Mesendoderm (in vitro differentiated cells): Measurements from ENCODE around the gene JPH3.

Experiments used
- DNase-seq: peaks from one replicate; pipeline ENCODE4 v3.0.0; 2013
- H2AK5ac ChIP-seq: 2 replicates; pipeline ENCODE4 v1.6.1; 2013; ENCODE audit warnings: low read length, inconsistent platforms
- H2BK120ac ChIP-seq: 2 replicates; pipeline ENCODE4 v1.6.1; 2013; ENCODE audit warnings: low read depth, mild to moderate bottlenecking, low read length, moderate library complexity, mixed read lengths
- H2BK15ac ChIP-seq: replicated peaks from 2 replicates; pipeline ENCODE4 v1.6.1; 2013; ENCODE audit warnings: low read depth, mild to moderate bottlenecking, moderate library complexity
- H2BK5ac ChIP-seq: 2 replicates; pipeline ENCODE4 v1.6.1; 2013; ENCODE audit warnings: low read length, inconsistent platforms
- H3K18ac ChIP-seq: 2 replicates; pipeline ENCODE4 v1.6.1; 2013; ENCODE audit warnings: mild to moderate bottlenecking, low read length, mixed read lengths
- H3K23ac ChIP-seq: one replicate; pipeline ENCODE4 v1.6.1; 2013; ENCODE audit warnings: low read length
- H3K27ac ChIP-seq: 2 replicates; pipeline ENCODE4 v1.5.1; 2013; ENCODE audit warnings: low read depth, mild to moderate bottlenecking, inconsistent platforms, low read length, moderate library complexity
- H3K27me3 ChIP-seq: 2 replicates; pipeline ENCODE4 v1.6.1; 2013; ENCODE audit warnings: low read length, control low read depth, mild to moderate bottlenecking, inconsistent platforms; ENCODE audit not compliant: insufficient read depth, poor library complexity
- H3K36me3 ChIP-seq: 2 replicates; pipeline ENCODE4 v1.6.1; 2013; ENCODE audit warnings: low read length, inconsistent platforms; ENCODE audit not compliant: control insufficient read depth, insufficient read depth
- H3K4ac ChIP-seq: one replicate; pipeline ENCODE4 v1.6.1; 2013; ENCODE audit warnings: low read depth, mild to moderate bottlenecking, low read length, moderate library complexity
- H3K4me1 ChIP-seq: 2 replicates; pipeline ENCODE4 v1.6.1; 2013; ENCODE audit warnings: low read depth, low read length, inconsistent platforms; ENCODE audit not compliant: control insufficient read depth
- H3K4me2 ChIP-seq: 2 replicates; pipeline ENCODE4 v1.6.1; 2013; ENCODE audit warnings: low read length
- H3K4me3 ChIP-seq: 2 replicates; pipeline ENCODE4 v1.5.1; 2013; ENCODE audit warnings: mild to moderate bottlenecking, low read length
- H3K56ac ChIP-seq: one replicate; pipeline ENCODE4 v1.6.1; 2013; ENCODE audit warnings: low read length
- H3K79me1 ChIP-seq: 2 replicates; pipeline ENCODE4 v1.6.1; 2013; ENCODE audit warnings: low read length, inconsistent platforms
- H3K79me2 ChIP-seq: 2 replicates; pipeline ENCODE4 v1.6.1; 2013; ENCODE audit warnings: mild to moderate bottlenecking, low read length; ENCODE audit not compliant: control insufficient read depth, insufficient read depth
- H3K9ac ChIP-seq: 2 replicates; pipeline ENCODE4 v1.6.1; 2013; ENCODE audit warnings: low read length, inconsistent platforms
- H4K5ac ChIP-seq: one replicate; pipeline ENCODE4 v1.6.1; 2013; ENCODE audit warnings: low read length
- H4K8ac ChIP-seq: one replicate; pipeline ENCODE4 v1.6.1; 2013; ENCODE audit warnings: low read depth, mild to moderate bottlenecking, control low read depth, low read length, moderate library complexity
- WGBS: extraction: QIAGEN DNeasy Blood & Tissue Kit; methylation state at CpG from one replicate; pipeline ENCODE4 v1.1.7; 2013; ENCODE audit warnings: low lambda C conversion rate, missing lambda C conversion rate; ENCODE audit not compliant: insufficient coverage; ENCODE audit errors: extremely low coverage; 5-methylcytosine and 5-hydroxymethylcytosine counted together

The JPH3 gene

DNA sequence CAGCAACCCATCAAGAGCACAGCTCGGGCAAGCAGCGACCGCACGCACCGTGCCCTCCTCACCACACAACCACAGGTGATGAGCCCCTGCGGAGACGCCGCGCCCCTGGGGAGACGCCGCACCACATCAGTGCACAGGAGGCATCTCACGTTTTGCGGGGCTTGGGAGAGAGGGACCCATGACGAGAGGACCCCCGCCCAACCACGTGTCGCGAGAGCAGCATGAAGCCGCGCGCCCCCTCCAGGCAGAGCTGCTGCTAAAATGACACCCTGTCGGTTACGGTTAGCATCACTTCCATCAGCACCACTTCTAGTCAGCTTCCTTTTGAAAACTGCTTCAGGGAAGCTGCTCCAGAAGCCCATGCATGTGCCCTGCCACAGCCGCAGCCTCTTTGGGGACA, 118.1 kb downstream of the JPH3 start:
- no peaks in the 10 kb centered on the region for H3K4me1 ChIP-seq
- no peak overlapping the region for H3K9ac ChIP-seq
- H3K79me2 ChIP-seq = no peaks in the 10 kb centered on the region
- H2AK5ac ChIP-seq = no peak overlapping the region
- no peak overlapping the region for H2BK15ac ChIP-seq
- WGBS = no CpG with 5 or more reads among the region's 24 CpGs
- no peak overlapping the region for H3K56ac ChIP-seq
- no peak overlapping the region for H4K5ac ChIP-seq
- peaks cover 2% of the 10 kb centered on the region for H3K79me1 ChIP-seq
- H3K4me3 ChIP-seq = no peak overlapping the region
- no peak overlapping the region for H2BK5ac ChIP-seq
- no peak overlapping the region for H2BK120ac ChIP-seq
- H3K4ac ChIP-seq = no peak overlapping the region
- DNase-seq = no peak
- no peak overlapping the region for H3K23ac ChIP-seq
- no peak overlapping the region for H3K27ac ChIP-seq
- no peak overlapping the region for H3K18ac ChIP-seq
- no peaks in the 10 kb centered on the region for H3K27me3 ChIP-seq
- H4K8ac ChIP-seq = no peak overlapping the region
- H3K4me2 ChIP-seq = no peak overlapping the region
- H3K36me3 ChIP-seq = peaks cover 5% of the 10 kb centered on the region

GRCh38 chr16:87721622-87722585, 119.6 kb downstream of the JPH3 start:
- Histone ChIP-seq H3K79me1 (peaks cover 2% of the 10 kb centered on the region), H2BK15ac (no peak overlapping the region), H3K4me1 (no peaks in the 10 kb centered on the region), H3K4me3 (no peak overlapping the region), H3K27me3 (no peaks in the 10 kb centered on the region), H4K5ac (no peak overlapping the region), H3K18ac (no peak overlapping the region), H2BK120ac (no peak overlapping the region), H2BK5ac (no peak overlapping the region), H3K4ac (no peak overlapping the region), H3K23ac (no peak overlapping the region), H3K27ac (no peak overlapping the region), H2AK5ac (no peak overlapping the region), H3K9ac (no peak overlapping the region), H4K8ac (no peak overlapping the region), H3K56ac (no peak overlapping the region), H3K4me2 (no peak overlapping the region), H3K79me2 (no peaks in the 10 kb centered on the region), H3K36me3 (peaks cover 5% of the 10 kb centered on the region)
- no peak for DNase-seq
- no CpG with 5 or more reads among the region's 33 CpGs for WGBS

DNA sequence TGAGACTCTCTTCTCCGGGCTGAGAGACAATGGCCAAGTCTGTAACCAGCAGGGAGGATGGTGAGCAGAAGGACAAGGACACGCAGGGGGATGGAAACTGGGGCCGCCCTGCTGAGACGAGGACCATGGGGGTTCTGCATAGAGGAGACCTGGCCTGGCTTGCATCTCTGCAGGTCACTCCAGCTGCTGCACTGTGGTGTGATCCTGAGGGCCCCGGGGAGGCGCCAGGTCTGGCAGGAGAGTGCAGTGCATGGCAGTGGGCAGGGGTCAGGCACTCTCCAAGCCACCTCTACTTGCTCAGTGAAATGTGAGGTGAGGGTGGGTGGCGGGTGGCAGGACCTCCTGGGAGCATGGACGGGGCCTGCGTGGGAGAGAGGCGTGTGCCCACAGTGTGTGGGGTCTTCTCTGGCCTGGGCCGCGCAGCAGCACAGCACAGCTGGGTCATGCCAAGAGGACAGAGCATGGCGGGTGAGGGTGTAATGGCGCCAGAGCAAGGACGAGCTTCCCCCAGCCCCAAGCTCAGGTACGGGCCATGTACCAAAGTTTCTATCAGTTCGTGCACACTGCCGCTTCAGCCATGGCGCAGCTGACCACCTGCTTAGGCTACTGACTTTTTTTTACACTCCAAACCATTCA, 120.4 kb downstream of the JPH3 start:
- Histone ChIP-seq H3K56ac (no peak overlapping the region), H3K4me2 (no peak overlapping the region), H3K79me2 (no peaks in the 10 kb centered on the region), H3K36me3 (peaks cover 4% of the 10 kb centered on the region), H2AK5ac (no peak overlapping the region), H2BK15ac (no peak overlapping the region), H4K5ac (no peak overlapping the region), H3K18ac (no peak overlapping the region), H3K4ac (no peak overlapping the region), H3K79me1 (peaks cover 2% of the 10 kb centered on the region), H3K4me3 (no peak overlapping the region), H3K9ac (no peak overlapping the region), H2BK120ac (no peak overlapping the region), H3K27ac (no peak overlapping the region), H3K27me3 (no peaks in the 10 kb centered on the region), H2BK5ac (no peak overlapping the region), H3K4me1 (no peaks in the 10 kb centered on the region), H4K8ac (no peak overlapping the region), H3K23ac (no peak overlapping the region)
- WGBS = no CpG with 5 or more reads among the region's 19 CpGs
- no peak for DNase-seq

GRCh38 chr16:87723226-87723623, 120.9 kb downstream of the JPH3 start:
- H3K9ac ChIP-seq = no peak overlapping the region
- H3K79me1 ChIP-seq = peaks cover 2% of the 10 kb centered on the region
- H3K18ac ChIP-seq = no peak overlapping the region
- no peaks in the 10 kb centered on the region for H3K79me2 ChIP-seq
- no peak overlapping the region for H3K4me3 ChIP-seq
- no peak overlapping the region for H2BK120ac ChIP-seq
- no peak overlapping the region for H2AK5ac ChIP-seq
- H3K4me1 ChIP-seq = no peaks in the 10 kb centered on the region
- H3K27me3 ChIP-seq = no peaks in the 10 kb centered on the region
- H3K56ac ChIP-seq = no peak overlapping the region
- no peak overlapping the region for H3K4me2 ChIP-seq
- H4K8ac ChIP-seq = no peak overlapping the region
- H3K23ac ChIP-seq = no peak overlapping the region
- H3K36me3 ChIP-seq = peaks cover 4% of the 10 kb centered on the region
- no peak for DNase-seq
- no peak overlapping the region for H3K27ac ChIP-seq
- 100% methylated on average over 1 of the region's 12 CpGs for WGBS
- no peak overlapping the region for H4K5ac ChIP-seq
- H3K4ac ChIP-seq = no peak overlapping the region
- H2BK5ac ChIP-seq = no peak overlapping the region
- no peak overlapping the region for H2BK15ac ChIP-seq

DNA sequence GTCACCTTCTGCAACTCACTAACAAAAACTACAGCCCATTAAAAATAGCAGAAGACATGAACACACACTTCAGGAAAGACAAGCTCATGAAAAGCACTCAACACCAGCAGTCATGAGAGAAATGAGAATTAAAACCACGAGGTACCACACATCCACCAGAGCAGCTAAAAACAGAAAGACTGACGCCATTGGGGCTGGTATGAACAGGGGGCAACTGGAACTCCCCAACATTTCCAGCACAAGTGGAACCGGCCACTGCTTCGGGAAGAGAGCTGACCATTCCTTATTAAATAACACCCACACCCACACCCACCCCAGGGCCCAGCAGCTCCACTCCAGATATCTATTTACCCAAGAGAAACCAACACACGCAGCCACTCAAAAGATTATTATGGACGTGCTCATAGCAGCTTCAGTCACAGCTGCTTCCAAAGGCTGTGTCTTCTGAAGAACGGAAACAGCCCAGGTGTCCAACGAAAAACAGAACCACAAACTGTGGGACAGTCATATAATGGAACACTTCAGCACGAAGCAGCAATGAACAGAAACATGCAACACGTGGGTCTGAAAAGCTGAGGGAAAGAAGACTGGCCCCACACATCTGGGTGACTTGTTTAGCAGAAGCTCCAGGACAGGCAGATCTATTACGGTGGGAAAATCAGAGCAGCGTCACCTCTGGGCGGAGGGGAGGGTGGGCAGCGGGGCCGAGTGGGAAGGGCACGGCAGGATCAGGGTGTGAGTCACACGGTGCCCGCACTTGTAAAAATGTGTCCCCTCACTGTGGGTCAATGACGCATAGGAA, 122.4 kb downstream of the JPH3 start:
- no peak for DNase-seq
- WGBS = no CpG with 5 or more reads among the region's 19 CpGs
- H3K79me1 ChIP-seq = peaks cover 2% of the 10 kb centered on the region
- H3K4me3 ChIP-seq = no peak overlapping the region
- no peak overlapping the region for H3K56ac ChIP-seq
- H2BK5ac ChIP-seq = no peak overlapping the region
- no peak overlapping the region for H4K8ac ChIP-seq
- no peaks in the 10 kb centered on the region for H3K27me3 ChIP-seq
- no peak overlapping the region for H4K5ac ChIP-seq
- no peaks in the 10 kb centered on the region for H3K4me1 ChIP-seq
- no peak overlapping the region for H3K27ac ChIP-seq
- H3K79me2 ChIP-seq = no peaks in the 10 kb centered on the region
- peaks cover 4% of the 10 kb centered on the region for H3K36me3 ChIP-seq
- no peak overlapping the region for H2AK5ac ChIP-seq
- no peak overlapping the region for H3K18ac ChIP-seq
- no peak overlapping the region for H3K23ac ChIP-seq
- no peak overlapping the region for H2BK15ac ChIP-seq
- H3K9ac ChIP-seq = no peak overlapping the region
- no peak overlapping the region for H3K4me2 ChIP-seq
- no peak overlapping the region for H3K4ac ChIP-seq
- no peak overlapping the region for H2BK120ac ChIP-seq
